Activated T-helper 1 cell treated with anti-CD3 and anti-CD28 coated beads, Interleukin-12 subunit alpha, Interleukin-12 subunit beta, Interleukin-2, Interleukin-4 antibody, amounts not matched to agents 30 ng/mL and 10 ng/mL and 1 ng/mL, durations not matched to agents 14 hours and 24 hours and 36 hours (primary cell): ENCODE measurements around the gene DCC. TPM values are rescaled to one million over a fixed set of nuclear protein-coding genes. Genes with fewer than 3 reads are reported as not detected.
"Not testable (repeated sequence)": the region's sequence is repeated elsewhere in the genome, so short reads cannot be mapped to it uniquely, and the experiment has no call there.

ENCODE experiments used
- DNase-seq: peaks from one replicate; pipeline ENCODE4 v3.0.0; 2021; ENCODE audit warnings: low spot score
- H3K27ac Mint-ChIP-seq: one replicate; pipeline ENCODE4 v1.8.0; 2021; ENCODE audit warnings: mild to moderate bottlenecking, mixed read lengths
- H3K27me3 Mint-ChIP-seq: one replicate; pipeline ENCODE4 v1.8.0; 2022; ENCODE audit warnings: mild to moderate bottlenecking, moderate library complexity, mixed read lengths; ENCODE audit not compliant: insufficient read depth
- H3K36me3 Mint-ChIP-seq: one replicate; pipeline ENCODE4 v1.8.0; 2021; ENCODE audit warnings: low read depth, mixed read lengths
- H3K4me1 Mint-ChIP-seq: one replicate; pipeline ENCODE4 v1.8.0; 2021; ENCODE audit warnings: low read depth, mixed read lengths
- H3K4me3 Mint-ChIP-seq: one replicate; pipeline ENCODE4 v1.8.0; 2021; ENCODE audit warnings: mild to moderate bottlenecking, moderate library complexity, mixed read lengths
- H3K9me3 Mint-ChIP-seq: one replicate; pipeline ENCODE4 v1.8.0; 2021; ENCODE audit warnings: mixed read lengths
- intact Hi-C: fragments of 100-400 bp; cut with micrococcal nuclease; formaldehyde crosslinking; loops from one replicate; pipeline ENCODE4 v1.15.1; 2024
- total RNA-seq: library from RNA; stranded (reverse); gene quantifications from 2 replicates; pipeline ENCODE4 v1.2.3, GENCODE V29; 2022

DCC gene
- total RNA-seq, 1 donor from 2014 or later, result not detected

DNA sequence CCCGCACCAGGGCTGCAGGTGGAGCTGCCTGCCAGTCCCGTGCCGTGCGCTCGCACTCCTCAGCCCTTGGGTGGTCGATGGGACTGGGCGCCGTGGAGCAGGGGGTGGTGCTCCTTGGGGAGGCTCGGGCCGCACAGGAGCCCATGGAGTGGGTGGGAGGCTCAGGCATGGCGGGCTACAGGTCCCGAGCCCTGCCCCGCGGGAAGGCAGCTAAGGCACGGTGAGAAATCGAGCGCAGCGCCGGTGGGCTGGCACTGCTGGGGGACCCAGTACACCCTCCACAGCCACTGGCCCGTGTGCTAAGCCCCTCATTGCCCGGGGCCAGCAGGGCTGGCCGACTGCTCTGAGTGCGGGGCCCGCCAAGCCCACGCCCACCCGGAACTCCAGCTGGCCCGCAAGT lies 26.9 kb downstream of the DCC start:
- H3K36me3 Mint-ChIP-seq, H3K27me3 Mint-ChIP-seq, intact Hi-C loops, H3K9me3 Mint-ChIP-seq, H3K4me3 Mint-ChIP-seq, H3K4me1 Mint-ChIP-seq, H3K27ac Mint-ChIP-seq, DNase-seq: not testable (repeated sequence)

GRCh38 chr18:52367953-52368742 lies 28.2 kb downstream of the DCC start:
- Mint-ChIP-seq H3K27me3 (no peaks in the 10 kb centered on the region), H3K36me3 (no peaks in the 10 kb centered on the region), H3K9me3 (no peaks in the 10 kb centered on the region), H3K4me1 (no peaks in the 10 kb centered on the region), H3K27ac (no peak overlapping the region), H3K4me3 (no peak overlapping the region)
- DNase-seq, result no peak
- intact Hi-C loops, result no loop called here

GRCh38 chr18:52370841-52371240 lies 30.8 kb downstream of the DCC start:
- intact Hi-C loops, result no loop called here
- H3K4me3 Mint-ChIP-seq, result no peak overlapping the region

GRCh38 chr18:52376104-52376503 lies 36.1 kb downstream of the DCC start:
- H3K9me3 Mint-ChIP-seq, result no peaks in the 10 kb centered on the region
- H3K4me3 Mint-ChIP-seq, result no peak overlapping the region
- no peak for DNase-seq
- no peak overlapping the region for H3K27ac Mint-ChIP-seq
- no peaks in the 10 kb centered on the region for H3K36me3 Mint-ChIP-seq
- no peaks in the 10 kb centered on the region for H3K4me1 Mint-ChIP-seq
- H3K27me3 Mint-ChIP-seq, result no peaks in the 10 kb centered on the region
- intact Hi-C loops, result no loop called here

More at GRCh38 chr18:52370841-52371240, 30.8 kb downstream of the DCC start:
- Mint-ChIP-seq H3K27me3 (no peaks in the 10 kb centered on the region), H3K36me3 (no peaks in the 10 kb centered on the region), H3K4me1 (no peaks in the 10 kb centered on the region), H3K27ac (no peak overlapping the region), H3K9me3 (no peaks in the 10 kb centered on the region)
- no peak for DNase-seq

GRCh38 chr18:52377094-52377493 lies 37.1 kb downstream of the DCC start:
- intact Hi-C loops, result no loop called here
- H3K36me3 Mint-ChIP-seq, result no peaks in the 10 kb centered on the region
- no peak overlapping the region for H3K27ac Mint-ChIP-seq

DNA sequence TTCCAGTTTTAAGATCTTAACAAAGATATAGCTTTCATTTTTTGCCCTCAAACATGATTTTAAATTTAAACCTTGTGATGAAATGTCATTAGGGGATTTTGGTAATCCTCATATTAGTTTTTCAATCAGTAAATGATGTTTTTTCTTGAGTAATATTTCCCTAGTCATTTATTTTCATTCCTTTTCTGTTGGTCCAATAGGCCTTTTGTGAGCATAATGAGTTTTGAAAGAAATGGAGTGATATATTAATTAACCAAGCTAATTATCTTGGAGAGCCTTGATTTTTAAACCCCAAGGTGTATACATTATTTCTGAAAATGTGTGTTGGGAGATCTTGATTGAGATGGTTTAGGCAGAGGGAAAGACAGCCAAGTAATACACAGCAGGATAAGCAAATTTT lies 46.3 kb downstream of the DCC start:
- H3K27me3 Mint-ChIP-seq, result no peaks in the 10 kb centered on the region

More at GRCh38 chr18:52377094-52377493, 37.1 kb downstream of the DCC start:
- Mint-ChIP-seq H3K9me3 (no peaks in the 10 kb centered on the region), H3K4me1 (no peaks in the 10 kb centered on the region), H3K27me3 (no peaks in the 10 kb centered on the region), H3K4me3 (no peak overlapping the region)
- DNase-seq, result no peak

DNA sequence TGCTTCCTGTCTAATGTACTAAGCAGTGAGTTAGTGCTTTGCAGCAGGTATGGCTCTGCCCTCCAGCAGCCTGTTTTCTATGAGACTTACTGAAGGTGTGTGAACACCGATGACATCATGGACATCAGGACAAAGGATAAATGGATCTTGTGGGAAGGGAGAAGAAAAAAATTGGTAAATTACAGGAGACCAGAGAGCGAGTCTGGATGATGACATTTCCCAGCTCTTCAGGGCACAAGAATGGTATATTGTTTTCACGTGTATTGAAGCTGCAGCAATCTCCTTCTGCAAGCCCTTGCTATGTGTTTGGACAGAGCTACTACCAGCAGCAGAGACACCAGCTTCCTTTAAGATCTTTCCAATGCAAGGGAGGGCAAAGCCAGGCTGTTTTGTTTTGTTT lies 47.2 kb downstream of the DCC start:
- DNase-seq, result no peak
- no peaks in the 10 kb centered on the region for H3K9me3 Mint-ChIP-seq
- H3K27me3 Mint-ChIP-seq, result no peaks in the 10 kb centered on the region
- no peaks in the 10 kb centered on the region for H3K36me3 Mint-ChIP-seq
- intact Hi-C loops, result no loop called here
- H3K4me3 Mint-ChIP-seq, result no peak overlapping the region
- no peaks in the 10 kb centered on the region for H3K4me1 Mint-ChIP-seq
- H3K27ac Mint-ChIP-seq, result no peak overlapping the region

More for the DNA sequence above, 46.3 kb downstream of the DCC start:
- intact Hi-C loops, result no loop called here
- Mint-ChIP-seq H3K27ac (no peak overlapping the region), H3K36me3 (no peaks in the 10 kb centered on the region), H3K9me3 (no peaks in the 10 kb centered on the region), H3K4me3 (no peak overlapping the region), H3K4me1 (no peaks in the 10 kb centered on the region)
- no peak for DNase-seq

DNA sequence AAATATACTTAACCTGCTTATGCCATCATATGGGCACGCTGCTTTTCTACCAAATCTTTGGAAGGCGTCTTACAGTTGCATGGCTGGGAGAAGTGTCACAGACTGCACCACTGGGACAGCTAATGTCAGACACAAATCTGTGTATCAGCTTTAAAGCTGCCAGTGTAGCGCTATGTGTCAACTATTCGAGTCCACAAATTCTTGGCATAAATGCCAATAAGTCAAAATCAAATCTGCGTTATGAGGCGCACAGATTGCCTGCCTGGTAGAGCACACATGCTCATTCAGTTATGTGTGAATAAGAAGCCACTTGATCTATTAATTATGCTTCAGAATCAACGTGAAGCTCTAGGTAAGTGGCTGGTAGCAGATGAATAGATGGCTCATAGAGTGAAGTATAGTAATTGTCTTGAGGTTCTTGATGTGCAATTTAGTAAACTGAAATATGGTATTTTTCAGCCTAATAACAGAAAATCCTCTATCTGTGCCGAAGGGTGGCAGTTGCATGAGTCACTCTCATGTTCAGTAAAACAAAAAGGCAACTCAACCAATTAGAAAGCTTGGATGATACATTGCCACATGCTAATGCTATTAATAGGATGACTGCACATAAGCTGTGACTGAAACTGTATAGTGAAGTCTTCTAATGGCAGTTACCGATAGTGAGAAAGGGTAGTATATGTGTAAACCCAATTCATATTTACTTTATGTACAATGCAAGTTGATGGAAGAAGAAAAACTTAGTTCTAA lies 52.0 kb downstream of the DCC start:
- intact Hi-C loops, result no loop called here
- H3K36me3 Mint-ChIP-seq, result no peaks in the 10 kb centered on the region
- no peaks in the 10 kb centered on the region for H3K4me1 Mint-ChIP-seq
- H3K27me3 Mint-ChIP-seq, result no peaks in the 10 kb centered on the region
- DNase-seq, result no peak
- no peak overlapping the region for H3K27ac Mint-ChIP-seq
- H3K4me3 Mint-ChIP-seq, result no peak overlapping the region
- H3K9me3 Mint-ChIP-seq, result no peaks in the 10 kb centered on the region

GRCh38 chr18:52394602-52395001 lies 54.6 kb downstream of the DCC start:
- no peak for DNase-seq
- Mint-ChIP-seq H3K36me3 (no peaks in the 10 kb centered on the region), H3K9me3 (no peaks in the 10 kb centered on the region), H3K4me3 (no peak overlapping the region), H3K4me1 (no peaks in the 10 kb centered on the region), H3K27ac (no peak overlapping the region), H3K27me3 (no peaks in the 10 kb centered on the region)
- intact Hi-C loops, result no loop called here

DNA sequence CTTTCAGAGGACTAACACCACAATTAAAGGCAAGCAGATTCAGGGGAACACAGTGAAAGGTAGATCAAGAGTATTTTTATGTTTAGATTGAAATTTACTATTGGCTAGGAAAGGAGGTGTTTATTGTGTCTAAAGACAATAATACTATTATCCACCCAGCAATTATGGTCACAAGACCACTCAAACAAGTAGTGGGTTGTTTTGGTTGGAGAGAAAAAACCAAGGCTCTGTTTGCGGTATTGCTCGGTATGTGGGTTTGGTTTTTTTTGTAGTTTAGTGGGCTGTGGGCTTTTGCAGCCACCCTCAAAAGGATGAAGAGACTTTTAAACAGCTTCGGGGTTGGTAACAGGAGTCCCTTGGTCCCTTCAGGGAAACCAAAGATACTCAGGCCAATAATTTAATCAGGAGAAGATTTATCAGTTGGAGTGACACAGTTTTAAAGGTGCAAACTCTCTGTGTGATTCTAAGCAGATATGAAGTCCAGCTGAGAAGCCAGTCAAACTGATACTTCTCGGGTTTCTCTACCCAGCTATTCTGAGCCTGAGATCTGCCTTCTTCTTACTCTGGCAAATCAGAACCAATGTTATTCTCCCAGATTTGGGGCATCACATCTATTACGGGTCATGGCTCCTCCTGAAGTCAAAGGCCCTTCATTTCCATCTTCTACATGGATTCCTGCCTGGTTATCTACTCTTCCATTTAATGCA lies 55.3 kb downstream of the DCC start:
- H3K36me3 Mint-ChIP-seq, result no peaks in the 10 kb centered on the region
- DNase-seq, result no peak
- no peaks in the 10 kb centered on the region for H3K27me3 Mint-ChIP-seq
- intact Hi-C loops, result no loop called here
- H3K27ac Mint-ChIP-seq, result no peak overlapping the region
- H3K4me1 Mint-ChIP-seq, result no peaks in the 10 kb centered on the region
- H3K4me3 Mint-ChIP-seq, result no peak overlapping the region
- H3K9me3 Mint-ChIP-seq, result no peaks in the 10 kb centered on the region

DNA sequence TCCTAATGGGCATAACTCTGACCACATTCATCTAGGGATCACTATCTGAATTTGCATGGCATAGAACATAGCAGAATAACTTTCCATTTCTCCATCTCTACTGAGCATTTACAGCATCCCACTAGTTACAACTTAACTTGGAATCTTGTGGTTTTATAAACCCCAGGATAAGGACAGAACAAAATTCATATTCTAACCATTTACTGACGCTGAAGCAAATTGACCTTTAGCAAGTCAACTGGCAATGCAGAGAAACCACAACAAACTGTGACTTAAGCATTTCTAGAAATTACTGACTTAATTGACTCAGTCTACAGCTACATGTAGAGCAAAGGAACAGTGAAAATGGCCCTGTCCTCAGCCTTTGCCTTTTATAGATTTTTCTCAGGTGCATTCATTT lies 61.2 kb downstream of the DCC start:
- no peaks in the 10 kb centered on the region for H3K4me1 Mint-ChIP-seq
- no peak overlapping the region for H3K27ac Mint-ChIP-seq
- intact Hi-C loops, result no loop called here
- H3K4me3 Mint-ChIP-seq, result no peak overlapping the region
- H3K27me3 Mint-ChIP-seq, result no peaks in the 10 kb centered on the region
- no peaks in the 10 kb centered on the region for H3K36me3 Mint-ChIP-seq
- DNase-seq, result no peak
- H3K9me3 Mint-ChIP-seq, result no peaks in the 10 kb centered on the region

GRCh38 chr18:52402814-52403213 lies 62.8 kb downstream of the DCC start:
- intact Hi-C loops, result no loop called here
- Mint-ChIP-seq H3K36me3 (no peaks in the 10 kb centered on the region), H3K4me1 (no peaks in the 10 kb centered on the region), H3K27ac (no peak overlapping the region), H3K4me3 (no peak overlapping the region), H3K27me3 (no peaks in the 10 kb centered on the region), H3K9me3 (no peaks in the 10 kb centered on the region)
- DNase-seq, result no peak
